Spleen (tissue), 7 donors: ENCODE data around the gene NRARP.

Source experiments
- CTCF ChIP-seq, 11 experiments: fragments of 200-600 bp in 7 of 11; fragments of 450-650 bp in 4 of 11; sonication (generic) in 4 of 11; IDR thresholded peaks in 8 of 11; conservative IDR thresholded peaks in 3 of 11; 1 replicate in 7 of 11; 2 replicates in 4 of 11; pipeline versions ENCODE4 v1.4.0 to v1.8.0; 2016 to 2021; ENCODE audit warnings: antibody characterized with exemption in 11 of 11, inconsistent platforms in 4 of 11, mild to moderate bottlenecking in 1 of 11
- POLR2A ChIP-seq, 3 donors: fragments of 450-650 bp; IDR thresholded peaks; one replicate each; pipeline ENCODE4 v1.5.1; 2017; ENCODE audit warnings: antibody characterized with exemption in 3 of 3, mild to moderate bottlenecking in 1 of 3
- donor health status: DM: no; HTN: no; CAD: no; lungs with moderate emphysema.
- donor health status: DM: no; HTN: no; CAD: no.
- donor health status: DM: no; HTN: no; CAD: no.

GRCh38 chr9:137270929-137271695 is 31.0 kb downstream of the NRARP start:
- TF ChIP-seq POLR2A (IDR thresholded peaks at IDR 0.05) (no peak), CTCF (IDR thresholded peaks at IDR 0.05 in 8 of 11, conservative IDR thresholded peaks at IDR 0.05 in 3 of 11) (no peak)
